ENCODE results near the gene CHRNB4. TPM values are rescaled to one million over a fixed set of nuclear protein-coding genes. Genes with fewer than 3 reads are reported as not detected.
"Not testable (repeated sequence)": the region's sequence is repeated elsewhere in the genome, so short reads cannot be mapped to it uniquely, and the experiment has no call there.

Gene CHRNB4
- total and polyA plus RNA-seq, 2 donors (not counting 1 experiment from before 2014, with no cell fraction given): not detected

GRCh38 chr15:78615151-78615589, 25.8 kb downstream of the CHRNB4 start:
- Mint-ChIP-seq H3K4me1 (peaks cover 4% of the 10 kb centered on the region), H3K9me3 (ENCODE audit: insufficient read depth) (no peaks in the 10 kb centered on the region), H3K27ac (no peak overlapping the region), H3K4me3 (no peak overlapping the region), H3K27me3 (peaks cover 14% of the 10 kb centered on the region)
- ATAC-seq (ENCODE audit: low read depth) (no peak), DNase-seq (no peak)
- no peak overlapping the region for H3K4me2 ChIP-seq (replicated peaks; ENCODE audit: low read depth, low read length, poor library complexity, severe bottlenecking)
- H3K27me3 ChIP-seq (replicated peaks in 1 of 4; ENCODE audit: control extremely low read depth in 1 of 4, control insufficient read depth in 3 of 4, insufficient read depth in 4 of 4, low read length in 3 of 4): peaks cover 0 to 21% (median 13%) of the 10 kb centered on the region in 4 experiments
- H3K27ac ChIP-seq (ENCODE audit: low read length in 2 of 2): no peak overlapping the region
- TF ChIP-seq CTCF (IDR thresholded peaks at IDR 0.05) (no peak), EZH2 (IDR thresholded peaks at IDR 0.05; ENCODE audit: borderline replicate concordance, insufficient read depth, low read depth, low read length, poor library complexity, severe bottlenecking) (no peak)
- WGBS (ENCODE audit: insufficient coverage): 75% methylated on average over 2 of the region's 3 CpGs
- intact Hi-C loops (cut with micrococcal nuclease): loop anchor here (10.0 kb wide), 1 partner anchor 290 kb away; no protein-coding TSS in a partner anchor
- H2AFZ ChIP-seq (ENCODE audit: insufficient read depth, low read depth, low read length, poor library complexity, severe bottlenecking): no peak overlapping the region
- no peaks in the 10 kb centered on the region for H3K36me3 ChIP-seq (replicated peaks in 1 of 2; ENCODE audit: control extremely low read depth in 1 of 2, control insufficient read depth in 1 of 2, extremely low read depth in 1 of 2, insufficient read depth in 2 of 2, low read length in 1 of 2)
- peaks cover 4 to 8% of the 10 kb centered on the region in 2 donors for H3K4me1 ChIP-seq (ENCODE audit: control insufficient read depth in 2 of 2, insufficient read depth in 2 of 2, low read length in 2 of 2)
- no peak overlapping the region for H3K9ac ChIP-seq (ENCODE audit: low read length)
- ChIA-PET POLR2A (no interaction called here), CTCF (interaction anchor here (0.6 to 1.7 kb wide), 2 partner anchors 136 to 1563 kb away, joined by 3 to 6 read pairs; no protein-coding TSS in a partner anchor)
- no peaks in the 10 kb centered on the region for H4K20me1 ChIP-seq (ENCODE audit: control insufficient read depth, insufficient read depth, low read length, poor library complexity, severe bottlenecking)
- no peak overlapping the region for H3K4me3 ChIP-seq (ENCODE audit: control extremely low read depth in 1 of 5, extremely low read depth in 1 of 5, insufficient read depth in 1 of 5, low read depth in 2 of 5, low read length in 4 of 5)
- H3K79me2 ChIP-seq (ENCODE audit: control insufficient read depth, insufficient read depth, low read length): no peaks in the 10 kb centered on the region
- H3K9me3 ChIP-seq (ENCODE audit: control extremely low read depth in 1 of 3, control insufficient read depth in 2 of 3, insufficient read depth in 1 of 3, low read length in 2 of 3): no peaks in the 10 kb centered on the region

- Mint-ChIP-seq H3K27me3 (peaks cover 7% of the 10 kb centered on the region), H3K9me3 (ENCODE audit: insufficient read depth) (no peaks in the 10 kb centered on the region), H3K4me1 (peaks cover 4% of the 10 kb centered on the region), H3K4me3 (no peak overlapping the region), H3K27ac (no peak overlapping the region)
- WGBS (ENCODE audit: insufficient coverage): 100% methylated on average over 1 of the region's 3 CpGs
- Histone ChIP-seq H3K79me2 (ENCODE audit: control insufficient read depth, insufficient read depth, low read length) (no peaks in the 10 kb centered on the region), H4K20me1 (ENCODE audit: control insufficient read depth, insufficient read depth, low read length, poor library complexity, severe bottlenecking) (no peaks in the 10 kb centered on the region), H3K27ac (ENCODE audit: low read length in 2 of 2) (no peak overlapping the region), H3K9me3 (ENCODE audit: control extremely low read depth in 1 of 3, control insufficient read depth in 2 of 3, insufficient read depth in 1 of 3, low read length in 2 of 3) (no peaks in the 10 kb centered on the region), H3K36me3 (replicated peaks in 1 of 2; ENCODE audit: control extremely low read depth in 1 of 2, control insufficient read depth in 1 of 2, extremely low read depth in 1 of 2, insufficient read depth in 2 of 2, low read length in 1 of 2) (no peaks in the 10 kb centered on the region), H3K27me3 (replicated peaks in 1 of 4; ENCODE audit: control extremely low read depth in 1 of 4, control insufficient read depth in 3 of 4, insufficient read depth in 4 of 4, low read length in 3 of 4) (peaks cover 0 to 11% (median 5%) of the 10 kb centered on the region in 4 experiments), H3K4me1 (ENCODE audit: control insufficient read depth in 2 of 2, insufficient read depth in 2 of 2, low read length in 2 of 2) (peaks cover 0 to 2% of the 10 kb centered on the region in 2 donors), H3K4me3 (ENCODE audit: control extremely low read depth in 1 of 5, extremely low read depth in 1 of 5, insufficient read depth in 1 of 5, low read depth in 2 of 5, low read length in 4 of 5) (no peak overlapping the region), H3K9ac (ENCODE audit: low read length) (no peak overlapping the region), H2AFZ (ENCODE audit: insufficient read depth, low read depth, low read length, poor library complexity, severe bottlenecking) (no peak overlapping the region), H3K4me2 (replicated peaks; ENCODE audit: low read depth, low read length, poor library complexity, severe bottlenecking) (no peak overlapping the region)
- no peak for DNase-seq
- ChIA-PET CTCF (interaction anchor here (0.6 to 1.3 kb wide), 2 partner anchors 570 to 1952 kb away, joined by 4 to 5 read pairs; no protein-coding TSS in a partner anchor), POLR2A (no interaction called here)
- ATAC-seq (ENCODE audit: low read depth): no peak
- intact Hi-C loops (cut with micrococcal nuclease): loop anchor here (10.0 kb wide), 1 partner anchor 291 kb away; no protein-coding TSS in a partner anchor
- no peak for TF ChIP-seq CTCF (IDR thresholded peaks at IDR 0.05)
- TF ChIP-seq EZH2 (IDR thresholded peaks at IDR 0.05; ENCODE audit: borderline replicate concordance, insufficient read depth, low read depth, low read length, poor library complexity, severe bottlenecking): no peak
Observed at GRCh38 chr15:78614021-78614420, 27.0 kb downstream of the CHRNB4 start.

GRCh38 chr15:78609551-78609950, 31.5 kb downstream of the CHRNB4 start:
- H3K4me1 Mint-ChIP-seq; H4K20me1 ChIP-seq (ENCODE audit: control insufficient read depth, insufficient read depth, low read length, poor library complexity, severe bottlenecking); ATAC-seq (ENCODE audit: low read depth); H3K27me3 ChIP-seq (replicated peaks in 1 of 4; ENCODE audit: control extremely low read depth in 1 of 4, control insufficient read depth in 3 of 4, insufficient read depth in 4 of 4, low read length in 3 of 4); H3K27ac ChIP-seq (ENCODE audit: low read length in 2 of 2); H3K27ac Mint-ChIP-seq; CTCF ChIA-PET; H3K79me2 ChIP-seq (ENCODE audit: control insufficient read depth, insufficient read depth, low read length); H3K4me1 ChIP-seq (ENCODE audit: control insufficient read depth in 2 of 2, insufficient read depth in 2 of 2, low read length in 2 of 2); POLR2A ChIA-PET; H3K4me3 Mint-ChIP-seq; H3K36me3 ChIP-seq (replicated peaks in 1 of 2; ENCODE audit: control extremely low read depth in 1 of 2, control insufficient read depth in 1 of 2, extremely low read depth in 1 of 2, insufficient read depth in 2 of 2, low read length in 1 of 2); intact Hi-C loops (cut with micrococcal nuclease); H3K4me2 ChIP-seq (replicated peaks; ENCODE audit: low read depth, low read length, poor library complexity, severe bottlenecking); H3K9ac ChIP-seq (ENCODE audit: low read length); H3K9me3 ChIP-seq (ENCODE audit: control extremely low read depth in 1 of 3, control insufficient read depth in 2 of 3, insufficient read depth in 1 of 3, low read length in 2 of 3); H3K4me3 ChIP-seq (ENCODE audit: control extremely low read depth in 1 of 5, extremely low read depth in 1 of 5, insufficient read depth in 1 of 5, low read depth in 2 of 5, low read length in 4 of 5); H2AFZ ChIP-seq (ENCODE audit: insufficient read depth, low read depth, low read length, poor library complexity, severe bottlenecking); DNase-seq; H3K9me3 Mint-ChIP-seq (ENCODE audit: insufficient read depth): not testable (repeated sequence)
- H3K27me3 Mint-ChIP-seq: peaks cover 12% of the 10 kb centered on the region
- WGBS (ENCODE audit: insufficient coverage): no CpG with 5 or more reads among the region's 3 CpGs
